GM21360 (cell line): ENCODE results near the gene ALG1L2.
"Not testable (repeated sequence)": the region's sequence is repeated elsewhere in the genome, so short reads cannot be mapped to it uniquely, and the experiment has no call there.

ENCODE experiments used
- ATAC-seq: cut with Tn5 transposase; IDR thresholded peaks from one replicate; pipeline ENCODE4 v1.9.1; 2021; ENCODE audit warnings: mild to moderate bottlenecking, moderate library complexity; ENCODE audit not compliant: unreplicated experiment

The ALG1L2 gene

DNA sequence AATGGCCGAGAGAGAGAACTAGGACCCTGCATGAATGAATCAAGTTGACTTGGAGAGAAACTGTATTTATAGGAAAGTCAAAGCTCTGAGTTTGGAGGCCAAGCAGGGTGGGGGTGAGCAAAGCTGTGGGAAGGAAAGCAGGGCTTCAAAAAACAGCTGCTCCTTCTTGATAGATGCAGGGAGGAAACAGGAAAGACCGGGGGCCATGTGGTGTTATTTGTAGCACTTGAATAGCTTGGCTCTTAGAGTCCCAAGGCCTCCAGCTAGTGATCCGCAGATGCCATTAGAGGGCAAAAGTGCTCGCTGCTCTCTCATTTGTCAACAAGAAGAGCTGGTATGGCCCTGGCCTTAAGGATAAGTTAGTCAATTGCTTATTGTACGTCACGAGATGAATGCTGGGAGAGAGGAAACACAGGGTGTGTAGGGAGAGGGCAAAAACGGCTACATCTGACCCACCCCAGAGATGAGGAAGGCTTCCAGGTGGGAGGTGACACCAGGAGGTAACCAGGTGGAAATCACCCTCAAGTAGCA is at the start of gene ALG1L2:
Gene ALG1L2 (plus strand): TSS at position 481 of the 531 bp plus-strand sequence. CDS start 186 bp downstream, outside the sequence.
- no peak for ATAC-seq

DNA sequence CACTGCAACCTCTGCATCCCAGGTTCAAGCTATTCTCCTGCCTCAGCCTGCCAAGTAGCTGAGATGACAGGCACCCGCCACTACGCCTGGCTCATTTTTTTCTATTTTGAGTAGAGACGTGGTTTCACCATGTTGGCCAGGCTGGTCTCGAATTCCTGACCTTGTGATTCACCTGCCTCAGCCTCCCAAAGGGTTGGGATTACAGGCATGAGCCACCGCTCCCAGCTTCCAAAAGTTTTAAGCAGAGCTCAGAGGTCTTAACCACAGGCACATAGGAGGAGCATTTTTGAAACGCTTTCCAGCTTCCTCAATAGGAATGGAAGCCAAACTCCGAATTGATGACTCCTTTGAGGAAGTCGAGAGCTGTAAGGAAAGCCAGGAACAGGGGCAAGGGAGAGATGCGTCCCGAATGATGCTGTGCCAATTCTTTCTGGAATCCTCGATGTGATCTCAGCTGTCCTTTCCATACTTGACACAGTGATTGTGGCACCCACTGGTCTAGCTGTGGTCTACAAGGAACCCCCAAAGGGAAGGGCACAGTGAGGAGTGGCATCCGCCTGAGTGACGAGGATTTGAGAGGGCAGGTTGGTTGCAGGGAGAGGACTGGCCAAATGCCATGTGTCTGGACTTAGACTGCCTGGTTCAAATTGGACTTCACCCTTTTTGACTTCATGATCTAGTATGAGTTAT is 44.4 kb upstream of the ALG1L2 start:
- not testable (repeated sequence) for ATAC-seq

- ATAC-seq = not testable (repeated sequence)
Measured at GRCh38 chr3:130042736-130043135, 38.9 kb upstream of the ALG1L2 start.

GRCh38 chr3:130043658-130044057 is 38.0 kb upstream of the ALG1L2 start:
- ATAC-seq = not testable (repeated sequence)

DNA sequence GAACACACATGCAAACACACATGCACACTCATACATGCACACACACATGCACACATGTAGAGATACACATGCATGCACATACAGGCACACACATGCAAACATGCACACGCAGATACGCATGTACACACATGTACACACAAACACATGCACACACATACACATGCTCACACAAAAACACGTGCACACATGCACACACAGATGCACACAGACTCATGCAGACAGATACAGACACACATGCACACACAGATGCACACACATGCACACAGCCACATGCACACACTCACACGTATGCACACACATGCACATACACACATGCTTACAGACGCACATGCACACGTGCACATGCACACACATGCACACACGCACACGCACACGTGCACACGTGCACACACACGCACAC is 37.3 kb upstream of the ALG1L2 start:
- ATAC-seq = no peak

- no peak for ATAC-seq
Measured at GRCh38 chr3:130048726-130049125, 32.9 kb upstream of the ALG1L2 start.

GRCh38 chr3:130052366-130052765 is 29.3 kb upstream of the ALG1L2 start:
- not testable (repeated sequence) for ATAC-seq

DNA sequence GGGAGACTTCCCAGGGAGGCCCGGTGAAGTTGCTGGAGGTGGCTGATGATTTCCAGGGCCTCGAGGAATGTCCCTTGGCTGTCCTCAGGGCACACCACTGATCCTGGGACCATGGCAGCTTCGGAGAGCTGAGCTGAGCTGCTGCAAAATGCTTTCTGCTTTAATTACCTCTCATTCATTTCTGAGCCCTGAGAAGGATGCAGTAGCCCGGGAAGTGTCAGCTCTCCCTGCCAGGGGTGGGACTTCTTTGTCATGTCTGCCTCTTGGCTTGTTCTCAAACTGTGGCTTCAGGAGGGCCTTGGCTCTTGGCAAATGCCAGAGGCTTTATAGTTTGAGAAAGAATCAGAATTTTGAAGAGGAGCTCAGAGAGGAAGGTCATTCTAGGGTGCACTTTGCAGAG is 28.7 kb upstream of the ALG1L2 start:
- not testable (repeated sequence) for ATAC-seq

- not testable (repeated sequence) for ATAC-seq
Measured at GRCh38 chr3:130057536-130058266, 23.9 kb upstream of the ALG1L2 start.

DNA sequence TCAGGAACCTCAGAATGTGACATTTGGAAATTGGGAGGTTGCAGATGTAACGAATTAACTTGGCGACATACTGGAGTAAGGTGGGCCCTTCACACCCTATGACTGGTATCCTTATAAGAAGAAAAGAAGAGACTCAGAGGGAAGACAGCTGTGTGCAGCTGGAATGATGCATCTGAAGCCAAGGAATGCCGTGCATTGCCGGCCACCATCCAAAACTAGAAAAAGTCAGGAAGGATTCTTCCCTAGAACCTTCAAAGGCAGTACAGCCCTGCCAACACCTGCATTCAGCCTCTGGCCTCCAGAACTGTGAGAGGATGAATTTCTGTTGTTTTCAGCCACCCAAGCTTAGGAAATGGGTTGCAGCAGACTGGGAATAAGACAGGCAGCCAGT is 23.4 kb upstream of the ALG1L2 start:
- ATAC-seq = not testable (repeated sequence)

DNA sequence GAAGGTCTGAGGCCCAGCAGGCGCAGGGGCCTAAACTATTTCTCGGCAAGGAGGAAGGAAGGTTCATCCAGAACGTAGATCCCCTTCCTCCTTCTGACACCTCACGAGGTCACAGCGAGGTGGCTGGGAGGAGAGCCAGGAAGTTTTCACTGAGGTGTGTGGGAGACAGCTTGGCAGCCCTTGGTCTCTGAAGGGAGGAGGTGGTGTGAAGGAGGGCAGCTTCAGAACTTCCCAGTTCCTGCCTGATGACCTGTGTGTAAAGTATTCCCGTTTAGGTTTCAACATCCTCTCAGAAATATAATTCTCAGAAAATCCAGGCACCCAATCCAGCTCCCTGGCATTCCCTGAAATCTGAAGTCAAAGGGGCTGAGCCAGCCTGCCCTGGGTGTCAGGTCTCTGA is 22.9 kb upstream of the ALG1L2 start:
- not testable (repeated sequence) for ATAC-seq

DNA sequence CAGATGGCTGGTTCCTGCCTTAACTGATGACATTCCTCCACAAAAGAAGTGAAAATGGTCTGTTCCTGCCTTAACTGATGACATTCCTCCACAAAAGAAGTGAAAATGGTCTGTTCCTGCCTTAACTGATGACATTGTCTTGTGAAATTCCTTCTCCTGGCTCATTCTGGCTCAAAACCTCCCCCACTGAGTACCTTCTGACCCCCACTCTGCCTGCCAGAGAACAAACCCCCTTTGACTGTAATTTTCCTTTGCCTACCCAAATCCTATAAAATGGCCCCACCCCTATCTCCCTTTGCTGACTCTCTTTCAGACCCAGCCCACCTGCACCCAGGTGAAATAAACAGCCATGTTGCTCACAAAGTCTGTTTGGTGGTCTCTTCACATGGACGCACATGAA is 22.5 kb upstream of the ALG1L2 start:
- not testable (repeated sequence) for ATAC-seq

DNA sequence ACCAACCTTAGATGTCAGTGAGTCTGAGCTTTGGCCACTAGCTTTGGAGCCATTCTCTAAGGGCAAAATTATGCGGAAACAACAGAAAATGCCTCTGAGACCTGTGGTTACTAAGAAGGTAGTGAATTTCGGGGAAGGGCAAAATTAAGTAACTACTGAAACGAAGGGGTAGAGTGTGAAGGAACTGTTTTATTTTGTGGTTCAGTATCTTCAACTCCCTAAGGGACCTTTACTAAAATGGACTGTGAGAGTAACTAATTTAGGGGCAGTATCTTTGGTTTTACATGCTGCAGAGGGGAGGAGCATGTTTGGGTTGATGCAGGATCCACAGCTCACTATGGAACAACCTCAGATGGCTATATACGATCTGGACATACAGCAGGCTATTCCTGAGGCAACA is 8.0 kb upstream of the ALG1L2 start:
- ATAC-seq = no peak

GRCh38 chr3:130077636-130078035 is 4.0 kb upstream of the ALG1L2 start:
- ATAC-seq = no peak

GRCh38 chr3:130083363-130084090 is 1.9 kb downstream of the ALG1L2 start:
- ATAC-seq = not testable (repeated sequence)

GRCh38 chr3:130084436-130084980 is 2.9 kb downstream of the ALG1L2 start:
- no peak for ATAC-seq

DNA sequence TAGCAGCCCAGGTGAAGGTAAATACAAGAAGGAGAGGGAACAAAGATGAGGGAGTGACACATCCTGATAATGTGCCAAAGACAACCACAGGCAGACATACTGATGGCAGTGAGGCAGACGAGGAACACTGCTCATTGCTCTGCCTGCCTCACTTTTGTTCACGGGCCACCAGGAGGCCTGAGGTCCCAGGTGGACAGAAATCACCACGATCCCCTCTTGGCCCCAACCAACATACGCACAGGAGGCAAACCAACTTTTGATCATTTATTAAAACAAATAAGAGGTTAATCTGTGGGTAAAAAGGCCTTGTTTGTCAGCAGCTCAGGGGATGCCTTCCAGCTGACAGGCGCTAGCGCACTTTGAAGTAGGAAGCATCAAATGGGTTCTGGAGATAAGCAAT is 4.2 kb downstream of the ALG1L2 start:
- ATAC-seq = no peak

GRCh38 chr3:130086628-130087027 is 5.0 kb downstream of the ALG1L2 start:
- not testable (repeated sequence) for ATAC-seq

GRCh38 chr3:130088061-130088460 is 6.4 kb downstream of the ALG1L2 start:
- no peak for ATAC-seq

DNA sequence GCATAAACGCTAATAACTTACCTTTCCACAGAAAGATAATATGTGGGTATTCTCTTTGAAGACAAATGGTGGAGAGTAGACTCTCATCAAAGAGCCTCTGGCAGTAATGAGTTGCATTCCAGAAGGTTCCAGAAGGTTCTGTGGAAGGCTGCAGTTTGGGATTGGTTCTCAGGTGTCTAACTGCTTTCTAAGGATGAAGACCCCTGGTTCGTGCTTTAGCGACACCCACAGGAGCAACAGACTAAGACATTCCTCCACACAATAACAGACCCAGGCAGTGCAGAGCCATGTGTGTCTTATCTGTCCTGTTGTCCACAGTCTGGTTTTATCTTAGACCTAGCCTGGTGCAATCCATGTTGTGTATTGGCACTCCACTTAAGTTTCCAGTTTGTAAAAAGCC is 9.1 kb downstream of the ALG1L2 start:
- ATAC-seq = not testable (repeated sequence)

- ATAC-seq = no peak
Measured at GRCh38 chr3:130091958-130092357, 10.3 kb downstream of the ALG1L2 start.
